LNCaP clone FGC (cell line): Measurements from ENCODE around the gene ACAA2.
"Not testable (repeated sequence)": the region's sequence is repeated elsewhere in the genome, so short reads cannot be mapped to it uniquely, and the experiment has no call there.

Experiments
- DNase-seq: peaks from one replicate; pipeline ENCODE4 v3.0.0-alpha.2; 2011; ENCODE audit warnings: low read depth
- H3K4me3 ChIP-seq: 2 replicates; pipeline ENCODE4 v1.5.1; 2011; ENCODE audit warnings: mild to moderate bottlenecking, low read depth, low read length, control low read depth
- CTCF ChIP-seq: IDR thresholded peaks from 2 replicates; pipeline ENCODE4 v1.5.1; 2012; ENCODE audit warnings: mild to moderate bottlenecking; ENCODE audit not compliant: control insufficient read depth, insufficient read depth; ENCODE audit errors: extremely low read depth

The ACAA2 gene

GRCh38 chr18:49784427-49785185 is 28.7 kb downstream of the ACAA2 start:
- peak; percentile 36 for TF ChIP-seq CTCF
- DNase-seq: no peak
- H3K4me3 ChIP-seq: no peak overlapping the region

GRCh38 chr18:49783631-49784030 is 29.7 kb downstream of the ACAA2 start:
- not testable (repeated sequence) for H3K4me3 ChIP-seq, DNase-seq

- no peak overlapping the region for H3K4me3 ChIP-seq
- DNase-seq: no peak
- TF ChIP-seq CTCF: no peak
These were observed 34.4 kb downstream of the ACAA2 start for GRCh38 chr18:49778826-49779465.

GRCh38 chr18:49769047-49769728 is 44.1 kb downstream of the ACAA2 start:
- no peak overlapping the region for H3K4me3 ChIP-seq
- TF ChIP-seq CTCF: no peak
- no peak for DNase-seq

- DNase-seq: peak; percentile 60
These were observed 45.3 kb downstream of the ACAA2 start for GRCh38 chr18:49768051-49768391.

GRCh38 chr18:49767111-49768050 is 46.0 kb downstream of the ACAA2 start:
- H3K4me3 ChIP-seq: no peak overlapping the region
- TF ChIP-seq CTCF: no peak
- DNase-seq: no peak

More at GRCh38 chr18:49768051-49768391, 45.3 kb downstream of the ACAA2 start:
- peak; percentile 89 for TF ChIP-seq CTCF
- no peak overlapping the region for H3K4me3 ChIP-seq
